SK-N-SH treated with all-trans-retinoic acid at 6 μM for 48 hours (cell line): Measurements from ENCODE around the gene TBCD.

Experiments used
- ATAC-seq: fragments of 200-7000 bp; cut with Tn5 transposase; 3 replicates; pipeline ENCODE4 v1.9.1; 2020; ENCODE audit warnings: mild to moderate bottlenecking, moderate library complexity
- ARNTL ChIP-seq: fragments of 450-650 bp; formaldehyde crosslinking; IDR thresholded peaks from 2 replicates; pipeline ENCODE4 v1.5.0; 2020; ENCODE audit warnings: low read depth, mild to moderate bottlenecking, moderate library complexity, borderline replicate concordance
- CSDC2 ChIP-seq: fragments of 250-450 bp; sonication (Bioruptor Pico); IDR thresholded peaks from 2 replicates; pipeline ENCODE4 v1.5.0; 2020; ENCODE audit warnings: mild to moderate bottlenecking, moderate library complexity
- ESRRG ChIP-seq: fragments of 250-450 bp; sonication (Bioruptor Pico); IDR thresholded peaks from 2 replicates; pipeline ENCODE4 v1.6.1; 2021; ENCODE audit warnings: mild to moderate bottlenecking
- GLIS3 ChIP-seq: fragments of 250-450 bp; sonication (Bioruptor Pico); IDR thresholded peaks from 2 replicates; pipeline ENCODE4 v1.5.0; 2020; ENCODE audit warnings: mild to moderate bottlenecking, moderate library complexity
- ISL1 ChIP-seq: fragments of 250-450 bp; sonication (Bioruptor Pico); IDR thresholded peaks from 2 replicates; pipeline ENCODE4 v2.1.2; 2022; ENCODE audit warnings: mild to moderate bottlenecking, moderate library complexity
- OSR1 ChIP-seq: fragments of 250-450 bp; sonication (Bioruptor Pico); IDR thresholded peaks from 2 replicates; pipeline ENCODE4 v1.8.0; 2022; ENCODE audit warnings: moderate library complexity, mild to moderate bottlenecking, inconsistent platforms
- PPARA ChIP-seq: fragments of 250-450 bp; sonication (Bioruptor Pico); IDR thresholded peaks from 2 replicates; pipeline ENCODE4 v1.5.0; 2020; ENCODE audit warnings: mild to moderate bottlenecking, borderline replicate concordance
- RARB ChIP-seq: fragments of 250-450 bp; sonication (Bioruptor Pico); IDR thresholded peaks from 2 replicates; pipeline ENCODE4 v1.8.0; 2021; ENCODE audit warnings: mild to moderate bottlenecking, moderate library complexity
- SNAI2 ChIP-seq: fragments of 250-450 bp; sonication (Bioruptor Pico); IDR thresholded peaks from 2 replicates; pipeline ENCODE4 v1.5.0; 2020; ENCODE audit warnings: mild to moderate bottlenecking, moderate library complexity
- TCF4 ChIP-seq: fragments of 250-450 bp; sonication (Bioruptor Pico); IDR thresholded peaks from 2 replicates; pipeline ENCODE4 v1.8.0; 2021; ENCODE audit warnings: mild to moderate bottlenecking, moderate library complexity, borderline replicate concordance
- TOX ChIP-seq: fragments of 250-450 bp; sonication (Bioruptor Pico); IDR thresholded peaks from 2 replicates; pipeline ENCODE4 v1.8.0; 2021; ENCODE audit warnings: mild to moderate bottlenecking, moderate library complexity, borderline replicate concordance
- ZC3H10 ChIP-seq: fragments of 250-450 bp; sonication (Bioruptor Pico); IDR thresholded peaks from 2 replicates; pipeline ENCODE4 v1.5.1; 2021; ENCODE audit warnings: mild to moderate bottlenecking, moderate library complexity
- ZFP3 ChIP-seq: fragments of 250-450 bp; sonication (Bioruptor Pico); IDR thresholded peaks from 2 replicates; pipeline ENCODE4 v1.5.0; 2020; ENCODE audit warnings: mild to moderate bottlenecking, moderate library complexity
- ZFP30 ChIP-seq: fragments of 450-650 bp; formaldehyde crosslinking; IDR thresholded peaks from 2 replicates; pipeline ENCODE4 v1.5.0; 2022; ENCODE audit warnings: mild to moderate bottlenecking, moderate library complexity
- ZNF565 ChIP-seq: fragments of 450-650 bp; formaldehyde crosslinking; conservative IDR thresholded peaks from 2 replicates; pipeline ENCODE4 v1.5.0; 2020; ENCODE audit warnings: low read depth, mild to moderate bottlenecking, moderate library complexity
- ZNF8 ChIP-seq: fragments of 450-650 bp; formaldehyde crosslinking; IDR thresholded peaks from 2 replicates; pipeline ENCODE4 v1.5.0; 2020; ENCODE audit warnings: mild to moderate bottlenecking, moderate library complexity
- TF ChIP-seq, protein P1 (sequence below): fragments of 250-450 bp; sonication (Bioruptor Pico); IDR thresholded peaks from 2 replicates; pipeline ENCODE4 v1.5.1; 2021; ENCODE audit warnings: mild to moderate bottlenecking, moderate library complexity
- TF ChIP-seq, protein P2 (sequence below): fragments of 250-450 bp; sonication (Bioruptor Pico); IDR thresholded peaks from 2 replicates; pipeline ENCODE4 v1.8.0; 2020; ENCODE audit warnings: mild to moderate bottlenecking, moderate library complexity, borderline replicate concordance
- TF ChIP-seq, protein P3 (sequence below): fragments of 250-450 bp; sonication (Bioruptor Pico); IDR thresholded peaks from 2 replicates; pipeline ENCODE4 v1.8.0; 2021; ENCODE audit warnings: low read depth, mild to moderate bottlenecking, moderate library complexity, borderline replicate concordance

Gene TBCD

DNA sequence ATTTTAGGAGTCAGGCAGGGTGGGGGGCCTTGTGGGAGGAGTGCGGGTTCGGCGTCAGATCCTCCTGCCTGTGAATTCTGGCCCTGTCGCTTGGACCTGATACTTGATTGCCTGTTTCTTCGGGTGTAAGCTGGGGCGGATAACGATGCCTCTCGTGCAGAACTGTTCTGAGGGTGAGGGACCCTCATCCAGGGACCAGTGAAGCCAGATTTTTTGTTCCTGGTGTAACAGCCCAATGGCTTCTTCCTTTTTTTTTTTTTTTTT, 1.3 kb downstream of the TBCD start (continued):
- TF ChIP-seq RARB (CRISPR knock-in tag) (no peak), TOX (CRISPR knock-in tag) (no peak), ZNF8 (no peak), ESRRG (CRISPR knock-in tag) (no peak)
- TF ChIP-seq, protein P1, sequence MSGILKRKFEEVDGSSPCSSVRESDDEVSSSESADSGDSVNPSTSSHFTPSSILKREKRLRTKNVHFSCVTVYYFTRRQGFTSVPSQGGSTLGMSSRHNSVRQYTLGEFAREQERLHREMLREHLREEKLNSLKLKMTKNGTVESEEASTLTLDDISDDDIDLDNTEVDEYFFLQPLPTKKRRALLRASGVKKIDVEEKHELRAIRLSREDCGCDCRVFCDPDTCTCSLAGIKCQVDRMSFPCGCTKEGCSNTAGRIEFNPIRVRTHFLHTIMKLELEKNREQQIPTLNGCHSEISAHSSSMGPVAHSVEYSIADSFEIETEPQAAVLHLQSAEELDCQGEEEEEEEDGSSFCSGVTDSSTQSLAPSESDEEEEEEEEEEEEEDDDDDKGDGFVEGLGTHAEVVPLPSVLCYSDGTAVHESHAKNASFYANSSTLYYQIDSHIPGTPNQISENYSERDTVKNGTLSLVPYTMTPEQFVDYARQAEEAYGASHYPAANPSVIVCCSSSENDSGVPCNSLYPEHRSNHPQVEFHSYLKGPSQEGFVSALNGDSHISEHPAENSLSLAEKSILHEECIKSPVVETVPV (CRISPR knock-in tag) = no peak

DNA sequence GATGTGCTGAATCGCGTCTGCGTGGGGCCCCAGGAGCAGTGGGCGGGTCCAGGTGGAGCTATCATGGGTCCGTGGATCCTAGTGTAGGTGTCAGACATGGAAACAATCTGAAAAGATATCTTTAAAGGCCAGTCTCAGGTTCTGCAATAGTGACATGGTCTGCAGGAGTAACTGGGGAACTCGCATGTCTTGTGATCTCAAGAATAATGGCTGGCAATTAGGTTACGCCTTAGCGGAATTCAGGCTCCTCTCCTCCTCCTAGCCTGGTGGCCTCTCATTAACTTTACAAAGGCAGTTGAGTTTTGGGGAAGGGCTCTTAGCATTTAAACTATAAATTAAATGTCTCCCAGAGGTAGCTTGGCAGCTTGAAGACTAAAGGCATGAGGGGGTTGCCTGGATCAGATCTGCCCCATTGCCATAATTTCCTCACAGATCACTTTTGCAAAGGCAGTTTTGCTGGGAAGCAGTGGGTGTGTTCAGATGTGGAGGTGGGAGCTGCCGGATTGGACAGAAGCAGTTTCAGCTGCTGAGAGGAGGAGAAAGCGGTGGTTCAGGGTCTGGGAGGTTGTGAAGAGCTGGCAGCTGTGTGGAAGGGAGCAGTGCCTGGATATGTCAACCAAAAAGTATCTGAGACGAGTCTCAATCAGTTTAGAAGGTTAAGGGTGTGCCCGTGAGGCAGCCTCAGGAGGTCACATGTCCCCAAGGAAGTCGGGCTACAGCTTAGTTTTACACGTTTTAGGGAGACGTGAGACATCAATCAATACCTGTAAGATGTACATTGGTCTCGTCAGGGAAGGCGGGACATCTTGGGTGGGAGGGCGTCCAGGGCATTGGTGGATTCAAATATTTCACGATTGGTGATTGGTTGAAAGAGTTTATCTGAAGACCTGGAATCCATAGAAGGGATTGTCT, 2.7 kb downstream of the TBCD start:
- TF ChIP-seq ESRRG (CRISPR knock-in tag) (no peak), GLIS3 (CRISPR knock-in tag) (no peak), ZFP3 (CRISPR knock-in tag) (no peak), OSR1 (CRISPR knock-in tag) (no peak), ARNTL (CRISPR knock-in tag) (no peak)
- no peak for ATAC-seq

DNA sequence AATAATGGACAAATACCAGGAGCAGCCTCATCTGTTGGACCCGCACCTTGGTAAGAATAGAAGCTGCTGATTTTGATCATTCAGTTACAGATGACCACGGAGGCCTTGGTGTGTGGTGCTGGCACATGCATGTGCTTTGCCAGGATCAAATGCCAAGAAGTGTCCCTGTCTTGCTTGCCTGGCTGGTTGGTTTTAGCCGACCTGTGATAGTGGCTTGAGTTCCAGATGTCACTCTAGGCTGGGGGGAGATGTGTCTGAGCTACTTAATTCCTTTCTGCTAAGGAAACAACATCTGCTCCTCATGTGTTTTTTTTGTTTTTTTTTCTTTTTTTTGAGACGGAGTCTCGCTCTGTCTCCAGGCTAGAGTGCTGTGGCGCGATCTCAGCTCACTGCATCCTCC, 4.3 kb downstream of the TBCD start:
- TF ChIP-seq ISL1 (no peak), ZNF565 (CRISPR knock-in tag) (no peak), ZC3H10 (CRISPR knock-in tag) (no peak), GLIS3 (CRISPR knock-in tag) (no peak), OSR1 (CRISPR knock-in tag) (no peak), PPARA (no peak), SNAI2 (CRISPR knock-in tag) (no peak), ZNF8 (no peak), ZFP30 (no peak), CSDC2 (CRISPR knock-in tag) (no peak), ZFP3 (CRISPR knock-in tag) (no peak), TCF4 (no peak), RARB (CRISPR knock-in tag) (no peak), ARNTL (CRISPR knock-in tag) (no peak)
- TF ChIP-seq, protein P1 (CRISPR knock-in tag) = no peak
- TF ChIP-seq, protein P2, sequence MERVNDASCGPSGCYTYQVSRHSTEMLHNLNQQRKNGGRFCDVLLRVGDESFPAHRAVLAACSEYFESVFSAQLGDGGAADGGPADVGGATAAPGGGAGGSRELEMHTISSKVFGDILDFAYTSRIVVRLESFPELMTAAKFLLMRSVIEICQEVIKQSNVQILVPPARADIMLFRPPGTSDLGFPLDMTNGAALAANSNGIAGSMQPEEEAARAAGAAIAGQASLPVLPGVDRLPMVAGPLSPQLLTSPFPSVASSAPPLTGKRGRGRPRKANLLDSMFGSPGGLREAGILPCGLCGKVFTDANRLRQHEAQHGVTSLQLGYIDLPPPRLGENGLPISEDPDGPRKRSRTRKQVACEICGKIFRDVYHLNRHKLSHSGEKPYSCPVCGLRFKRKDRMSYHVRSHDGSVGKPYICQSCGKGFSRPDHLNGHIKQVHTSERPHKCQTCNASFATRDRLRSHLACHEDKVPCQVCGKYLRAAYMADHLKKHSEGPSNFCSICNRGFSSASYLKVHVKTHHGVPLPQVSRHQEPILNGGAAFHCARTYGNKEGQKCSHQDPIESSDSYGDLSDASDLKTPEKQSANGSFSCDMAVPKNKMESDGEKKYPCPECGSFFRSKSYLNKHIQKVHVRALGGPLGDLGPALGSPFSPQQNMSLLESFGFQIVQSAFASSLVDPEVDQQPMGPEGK (CRISPR knock-in tag) = no peak
- TF ChIP-seq, protein P3, sequence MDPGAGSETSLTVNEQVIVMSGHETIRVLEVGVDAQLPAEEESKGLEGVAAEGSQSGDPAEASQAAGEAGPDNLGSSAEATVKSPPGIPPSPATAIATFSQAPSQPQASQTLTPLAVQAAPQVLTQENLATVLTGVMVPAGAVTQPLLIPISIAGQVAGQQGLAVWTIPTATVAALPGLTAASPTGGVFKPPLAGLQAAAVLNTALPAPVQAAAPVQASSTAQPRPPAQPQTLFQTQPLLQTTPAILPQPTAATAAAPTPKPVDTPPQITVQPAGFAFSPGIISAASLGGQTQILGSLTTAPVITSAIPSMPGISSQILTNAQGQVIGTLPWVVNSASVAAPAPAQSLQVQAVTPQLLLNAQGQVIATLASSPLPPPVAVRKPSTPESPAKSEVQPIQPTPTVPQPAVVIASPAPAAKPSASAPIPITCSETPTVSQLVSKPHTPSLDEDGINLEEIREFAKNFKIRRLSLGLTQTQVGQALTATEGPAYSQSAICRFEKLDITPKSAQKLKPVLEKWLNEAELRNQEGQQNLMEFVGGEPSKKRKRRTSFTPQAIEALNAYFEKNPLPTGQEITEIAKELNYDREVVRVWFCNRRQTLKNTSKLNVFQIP (CRISPR knock-in tag) = no peak
- no peak for ATAC-seq

DNA sequence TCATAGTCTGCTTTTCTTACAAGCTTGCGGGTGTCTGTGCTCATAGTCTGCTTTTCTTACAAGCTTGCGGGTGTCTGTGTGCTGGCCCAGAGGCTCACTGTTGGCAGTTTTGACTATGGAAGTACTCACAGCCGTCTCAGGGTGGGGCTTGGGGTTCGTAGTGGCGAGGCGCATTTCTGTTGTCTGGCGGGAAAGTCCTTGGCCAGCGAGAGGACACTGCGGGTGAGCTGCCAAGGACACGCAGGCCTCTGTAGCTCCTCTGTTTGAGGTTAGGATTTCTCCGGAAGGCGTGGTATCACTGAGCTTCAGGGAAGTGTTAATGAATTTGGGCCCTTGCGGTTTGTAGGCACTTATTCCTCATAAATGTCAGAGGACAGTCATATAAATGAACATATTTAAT, 13.5 kb downstream of the TBCD start:
- ATAC-seq = no peak
- TF ChIP-seq ARNTL (CRISPR knock-in tag) (no peak), ZNF8 (no peak), SNAI2 (CRISPR knock-in tag) (no peak), ISL1 (no peak), OSR1 (CRISPR knock-in tag) (no peak), ZC3H10 (CRISPR knock-in tag) (no peak), GLIS3 (CRISPR knock-in tag) (no peak), RARB (CRISPR knock-in tag) (no peak), CSDC2 (CRISPR knock-in tag) (no peak), ZFP3 (CRISPR knock-in tag) (no peak), TOX (CRISPR knock-in tag) (no peak), PPARA (no peak), ESRRG (CRISPR knock-in tag) (no peak)
- TF ChIP-seq, protein P2 (CRISPR knock-in tag) = no peak
- TF ChIP-seq, protein P1 (CRISPR knock-in tag) = no peak
- TF ChIP-seq, protein P3 (CRISPR knock-in tag) = no peak
